NOMO-1 treated with DMSO at 0.1 percent for 48 hours (cell line): ENCODE data around the gene DYRK2.

Experiments used
- DNase-seq: peaks from one replicate; lab custom pipeline; 2025; ENCODE audit not compliant: unreplicated experiment; lab: John Stamatoyannopoulos, UW

The DYRK2 gene

GRCh38 chr12:67645601-67646000 is 2.9 kb upstream of the DYRK2 start:
- no peak for DNase-seq

GRCh38 chr12:67646775-67647174 is 1.8 kb upstream of the DYRK2 start:
- no peak for DNase-seq

GRCh38 chr12:67647181-67647798 is 1.3 kb upstream of the DYRK2 start:
- no peak for DNase-seq

- DNase-seq, result peak; percentile 77
Observed at GRCh38 chr12:67647799-67648520, 585 bp upstream of the DYRK2 start.

DNA sequence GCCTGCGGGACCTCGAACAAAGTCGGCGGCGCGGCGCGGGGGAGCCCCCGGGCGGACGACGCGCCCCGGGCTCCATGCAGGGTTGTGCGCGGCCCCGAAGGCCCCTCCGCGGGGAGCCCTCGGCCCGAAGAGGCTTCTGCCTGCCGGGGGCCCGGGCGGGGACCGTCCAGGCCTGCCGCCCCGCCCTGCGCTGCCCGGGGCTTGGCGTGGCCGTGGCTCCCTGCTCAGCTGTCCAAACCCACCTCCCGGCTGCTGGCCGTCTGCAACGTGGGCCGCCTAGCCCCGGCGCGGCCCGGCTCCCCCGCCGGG is 670 bp downstream of the DYRK2 start:
- no peak for DNase-seq

- no peak for DNase-seq
Observed at GRCh38 chr12:67649570-67650387, 1.2 kb downstream of the DYRK2 start.

DNA sequence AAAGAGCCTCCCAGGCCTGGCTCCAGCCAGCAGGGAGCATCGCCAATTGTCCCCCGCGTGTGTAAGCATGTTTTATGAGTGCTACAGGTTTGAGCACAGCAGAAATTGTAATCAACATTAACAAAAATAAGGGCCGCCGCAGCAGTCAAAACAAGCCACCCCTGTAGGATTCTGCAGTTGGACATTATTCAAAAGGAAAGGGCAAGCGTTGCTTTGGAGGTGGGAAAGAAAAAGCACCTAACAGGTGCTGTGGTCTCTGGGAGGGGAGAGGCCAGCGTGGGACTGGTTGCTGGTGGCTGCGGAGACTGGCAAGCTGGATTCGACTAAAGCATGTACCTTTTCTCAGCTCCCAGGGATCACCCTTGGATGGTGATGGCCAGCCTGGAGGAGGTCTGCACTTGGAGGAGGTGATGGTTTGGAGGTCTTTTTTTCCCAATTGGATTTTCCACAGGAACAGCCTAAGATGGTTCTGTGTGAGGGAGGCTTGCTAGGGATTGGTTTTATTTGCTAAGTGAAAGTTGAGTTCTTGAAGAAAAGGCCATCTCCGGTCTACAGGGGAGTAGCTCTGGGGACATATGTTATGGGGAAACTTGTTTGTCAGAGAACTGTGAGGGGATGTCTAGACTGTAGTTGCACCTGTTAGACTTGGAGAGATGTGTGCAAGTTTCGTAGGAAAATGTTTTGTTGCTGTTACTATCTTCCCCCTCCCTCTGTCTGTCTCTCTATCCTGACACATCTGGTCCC is 2.0 kb downstream of the DYRK2 start:
- DNase-seq, result no peak

DNA sequence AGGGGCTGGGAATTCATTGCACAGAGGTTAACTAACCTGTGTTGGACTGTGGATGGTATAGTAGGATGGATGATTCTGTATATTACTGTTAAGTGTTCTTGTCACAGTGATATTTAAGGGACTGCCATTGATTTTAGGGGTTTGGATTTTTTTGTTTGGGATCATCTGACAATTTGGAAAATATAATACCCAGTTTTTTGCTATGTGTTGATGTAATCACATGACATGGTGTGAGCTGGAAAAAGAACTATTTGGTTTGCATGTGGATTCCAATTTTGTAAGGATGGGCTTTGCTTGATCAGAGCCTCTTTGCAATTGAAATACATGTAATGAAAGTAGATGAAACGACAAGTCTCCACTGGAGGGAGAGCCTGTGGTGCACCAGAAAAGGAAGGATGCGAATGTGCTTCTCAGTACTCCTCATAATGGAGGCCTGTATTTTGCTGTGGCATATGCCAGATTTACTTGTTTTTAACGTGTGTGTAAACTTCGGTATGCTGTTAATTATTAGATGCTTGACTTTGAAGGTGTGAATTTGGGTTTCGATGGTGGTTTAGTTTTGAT is 2.7 kb downstream of the DYRK2 start:
- DNase-seq, result peak; percentile 3

GRCh38 chr12:67655829-67656228 is 7.3 kb downstream of the DYRK2 start:
- no peak for DNase-seq

DNA sequence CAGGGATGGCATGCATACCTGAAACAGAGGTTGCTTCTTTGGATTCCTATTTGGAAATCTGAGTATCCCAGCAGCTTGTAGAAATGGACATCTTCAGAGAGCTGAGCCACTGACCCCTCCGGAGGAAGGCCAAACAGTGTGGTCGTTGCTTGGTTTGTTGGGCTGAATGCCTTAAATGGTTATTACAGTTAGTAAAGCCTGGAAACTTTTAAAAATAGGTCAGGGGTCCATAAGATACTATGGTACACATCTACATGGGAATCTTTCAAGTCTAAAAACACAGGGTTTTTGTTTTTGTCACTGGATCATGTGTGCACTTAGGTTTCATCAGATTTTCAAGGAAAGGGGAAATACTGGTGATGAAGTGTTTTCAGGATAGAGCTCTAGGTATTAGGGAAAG is 7.7 kb downstream of the DYRK2 start:
- DNase-seq, result no peak

GRCh38 chr12:67658486-67658885 is 9.9 kb downstream of the DYRK2 start:
- no peak for DNase-seq

GRCh38 chr12:67659292-67659691 is 10.7 kb downstream of the DYRK2 start:
- no peak for DNase-seq

GRCh38 chr12:67661311-67662021 is 12.9 kb downstream of the DYRK2 start:
- no peak for DNase-seq

- no peak for DNase-seq
Observed at GRCh38 chr12:67662910-67663538, 14.5 kb downstream of the DYRK2 start.

DNA sequence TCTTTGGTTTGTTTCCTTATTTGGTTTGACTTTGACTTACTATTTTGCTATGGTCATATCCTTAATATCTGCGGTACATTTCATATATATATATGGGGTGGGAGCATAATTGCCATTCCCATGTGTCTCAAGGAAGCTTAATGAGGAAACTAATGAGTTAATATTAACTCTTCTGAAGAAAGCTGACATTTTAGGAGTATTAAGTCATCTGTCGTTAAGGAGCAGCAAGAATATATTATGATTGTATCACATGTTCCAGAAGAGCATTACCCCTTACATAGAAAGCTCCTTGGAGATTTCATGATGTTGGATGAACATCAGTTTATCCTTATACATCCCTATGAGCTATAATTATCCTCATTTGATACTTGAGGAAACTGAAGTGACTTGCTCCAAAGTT is 15.6 kb downstream of the DYRK2 start:
- no peak for DNase-seq

GRCh38 chr12:67665679-67666078 is 17.1 kb downstream of the DYRK2 start:
- DNase-seq, result no peak

- DNase-seq, result no peak
Observed at GRCh38 chr12:67666605-67667004, 18.1 kb downstream of the DYRK2 start.

GRCh38 chr12:67667276-67668073 is 18.9 kb downstream of the DYRK2 start:
- DNase-seq, result no peak

DNA sequence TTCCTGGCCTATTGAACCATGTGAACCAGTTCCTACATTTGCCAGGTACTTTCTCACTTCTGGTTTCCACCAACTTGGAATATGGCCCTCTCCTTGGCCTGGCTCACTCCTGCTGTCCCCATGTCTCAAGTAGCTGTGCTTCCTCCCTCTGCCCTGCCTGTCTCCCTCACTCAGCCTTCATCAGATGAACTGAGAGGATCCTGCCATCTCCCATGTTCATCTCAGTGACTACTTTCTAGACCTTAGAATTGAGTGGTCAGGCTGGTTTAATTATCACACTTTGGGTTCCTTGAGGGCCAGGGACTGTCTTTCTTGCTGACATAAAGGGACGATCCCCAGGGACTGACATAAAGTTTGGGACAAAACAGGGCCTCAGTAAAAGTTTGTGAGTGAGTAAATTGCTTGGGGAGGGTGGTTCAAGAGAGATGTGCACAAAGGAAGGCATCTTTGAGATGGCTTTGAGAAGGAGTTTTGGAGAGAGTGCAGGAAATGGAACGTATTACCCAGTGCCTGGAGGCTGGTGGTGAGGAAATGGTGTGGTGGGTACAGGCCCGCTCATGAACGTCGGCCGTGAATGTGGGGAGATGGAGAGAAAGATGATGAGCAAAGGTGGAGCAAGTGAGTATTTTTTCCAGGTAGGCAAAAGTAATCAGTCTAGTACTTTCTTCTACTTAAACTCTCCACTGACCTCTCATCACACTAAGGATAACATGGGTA is 20.8 kb downstream of the DYRK2 start:
- DNase-seq, result no peak
